Tibial nerve (tissue), 4 donors: Measurements from ENCODE around the gene S100G. TPM values are rescaled to one million over a fixed set of nuclear protein-coding genes. Genes with fewer than 3 reads are reported as not detected.

Experiments
- DNase-seq, 2 donors: peaks; one replicate each; pipeline ENCODE4 v3.0.0-alpha.2; 2019; ENCODE audit warnings: low spot score in 2 of 2
- H3K27ac ChIP-seq, 4 donors: fragments of 200-600 bp; sonication (generic) in 3 of 4; one replicate each; pipeline ENCODE4 v1.5.1; 2017 to 2019; ENCODE audit warnings: mild to moderate bottlenecking in 1 of 4
- H3K27me3 ChIP-seq, 2 donors: fragments of 200-600 bp; sonication (generic) in 1 of 2; one replicate each; pipeline versions ENCODE4 v1.5.1 to v1.6.0; 2017 to 2019
- H3K36me3 ChIP-seq, 3 donors: fragments of 200-600 bp; sonication (generic); one replicate each; pipeline ENCODE4 v1.5.1; 2018 to 2019
- H3K4me1 ChIP-seq, 4 donors: fragments of 200-600 bp; sonication (generic) in 3 of 4; one replicate each; pipeline ENCODE4 v1.5.1; 2017 to 2019
- H3K4me3 ChIP-seq, 4 donors: fragments of 200-600 bp; sonication (generic) in 3 of 4; one replicate each; pipeline ENCODE4 v1.5.1; 2017 to 2019; ENCODE audit warnings: mild to moderate bottlenecking in 1 of 4, moderate library complexity in 1 of 4
- H3K9me3 ChIP-seq, 4 donors: fragments of 200-600 bp; sonication (generic) in 3 of 4; one replicate each; pipeline ENCODE4 v1.5.1; 2017 to 2019
- CTCF ChIP-seq, 5 experiments: fragments of 200-600 bp in 3 of 5; fragments of 450-650 bp in 2 of 5; sonication (generic) in 3 of 5; IDR thresholded peaks; one replicate each; pipeline ENCODE4 v1.5.1; 2016 to 2019; ENCODE audit warnings: antibody characterized with exemption in 5 of 5, mild to moderate bottlenecking in 3 of 5, moderate library complexity in 2 of 5
- EP300 ChIP-seq, 2 donors: sonication (generic); formaldehyde crosslinking; IDR thresholded peaks; one replicate each; pipeline ENCODE4 v1.6.1; 2017; ENCODE audit warnings: antibody characterized with exemption in 2 of 2, mild to moderate bottlenecking in 1 of 2
- POLR2A ChIP-seq, 2 donors: fragments of 450-650 bp; IDR thresholded peaks; one replicate each; pipeline ENCODE4 v1.6.1; 2017; ENCODE audit warnings: antibody characterized with exemption in 2 of 2, mild to moderate bottlenecking in 2 of 2, moderate library complexity in 2 of 2
- WGBS, 2 donors: methylation state at CpG; one replicate each; pipeline ENCODE4 v1.1.5; 2018; 5-methylcytosine and 5-hydroxymethylcytosine counted together
- total RNA-seq, 4 donors: library from RNA; depleted of rRNA; stranded (reverse); fragments of >200 nt; gene quantifications; one replicate each; pipeline ENCODE4 v1.1.0, GENCODE V29; 2016

The S100G gene
- total RNA-seq, 4 donors from 2014 or later: not detected

GRCh38 chrX:16633754-16634153, 16.2 kb upstream of the S100G start:
- peaks cover 0 to 4% (median 0%) of the 10 kb centered on the region in 3 donors for H3K36me3 ChIP-seq
- peaks cover 0 to 2% of the 10 kb centered on the region in 2 donors for H3K27me3 ChIP-seq
- no peak overlapping the region for H3K27ac ChIP-seq
- 33 to 48% methylated on average over 4 of the region's 4 CpGs for whole genome bisulfite sequencing, 2 donors
- no peak overlapping the region for H3K4me3 ChIP-seq
- DNase-seq: no peak
- H3K4me1 ChIP-seq: no peaks in the 10 kb centered on the region
- no peaks in the 10 kb centered on the region for H3K9me3 ChIP-seq
- no peak for TF ChIP-seq CTCF (IDR thresholded peaks at IDR 0.05)
- TF ChIP-seq POLR2A (IDR thresholded peaks at IDR 0.05): no peak
- no peak for TF ChIP-seq EP300 (IDR thresholded peaks at IDR 0.05)

GRCh38 chrX:16635040-16635439, 14.9 kb upstream of the S100G start:
- peaks cover 0 to 3% of the 10 kb centered on the region in 2 donors for H3K27me3 ChIP-seq
- H3K4me1 ChIP-seq: no peaks in the 10 kb centered on the region
- DNase-seq: no peak
- WGBS, 2 donors: 73 to 82% methylated on average over 5 of the region's 5 CpGs
- TF ChIP-seq POLR2A (IDR thresholded peaks at IDR 0.05) (no peak), CTCF (IDR thresholded peaks at IDR 0.05) (no peak), EP300 (IDR thresholded peaks at IDR 0.05) (no peak)
- H3K27ac ChIP-seq: no peak overlapping the region
- H3K36me3 ChIP-seq: peaks cover 0 to 4% (median 0%) of the 10 kb centered on the region in 3 donors
- no peaks in the 10 kb centered on the region for H3K9me3 ChIP-seq
- H3K4me3 ChIP-seq: no peak overlapping the region

- TF ChIP-seq EP300 (IDR thresholded peaks at IDR 0.05): no peak
- no peak for TF ChIP-seq POLR2A (IDR thresholded peaks at IDR 0.05)
- TF ChIP-seq CTCF (IDR thresholded peaks at IDR 0.05): no peak
- H3K4me3 ChIP-seq: no peak overlapping the region
- peaks cover 0 to 4% (median 0%) of the 10 kb centered on the region in 3 donors for H3K36me3 ChIP-seq
- peaks cover 0 to 3% of the 10 kb centered on the region in 2 donors for H3K27me3 ChIP-seq
- 100% methylated on average over 3 of the region's 3 CpGs for WGBS, 2 donors
- no peaks in the 10 kb centered on the region for H3K9me3 ChIP-seq
- H3K4me1 ChIP-seq: no peaks in the 10 kb centered on the region
- no peak for DNase-seq
- no peak overlapping the region for H3K27ac ChIP-seq
Observed at GRCh38 chrX:16635596-16635995, 14.4 kb upstream of the S100G start.

GRCh38 chrX:16638533-16638932, 11.4 kb upstream of the S100G start:
- Histone ChIP-seq H3K4me3 (no peak overlapping the region), H3K27me3 (peaks cover 0 to 3% of the 10 kb centered on the region in 2 donors), H3K9me3 (no peaks in the 10 kb centered on the region), H3K4me1 (no peaks in the 10 kb centered on the region), H3K36me3 (peaks cover 0 to 4% (median 0%) of the 10 kb centered on the region in 3 donors), H3K27ac (no peak overlapping the region)
- TF ChIP-seq CTCF (IDR thresholded peaks at IDR 0.05) (no peak), POLR2A (IDR thresholded peaks at IDR 0.05) (no peak), EP300 (IDR thresholded peaks at IDR 0.05) (no peak)
- 85 to 86% methylated on average over 7 of the region's 7 CpGs for WGBS, 2 donors
- no peak for DNase-seq

- peaks cover 0 to 4% (median 0%) of the 10 kb centered on the region in 3 donors for H3K36me3 ChIP-seq
- no peak overlapping the region for H3K4me3 ChIP-seq
- no peak for TF ChIP-seq EP300 (IDR thresholded peaks at IDR 0.05)
- TF ChIP-seq CTCF (IDR thresholded peaks at IDR 0.05): no peak
- TF ChIP-seq POLR2A (IDR thresholded peaks at IDR 0.05): no peak
- no peaks in the 10 kb centered on the region for H3K9me3 ChIP-seq
- no peak for DNase-seq
- H3K27me3 ChIP-seq: peaks cover 0 to 3% of the 10 kb centered on the region in 2 donors
- no peak overlapping the region for H3K27ac ChIP-seq
- H3K4me1 ChIP-seq: no peaks in the 10 kb centered on the region
- WGBS, 2 donors: 93 to 98% methylated on average over 6 of the region's 6 CpGs
Observed at GRCh38 chrX:16639966-16640365, 10.0 kb upstream of the S100G start.
